GM18505 (cell line): ENCODE measurements around the gene ZC3H14.
"Not testable (repeated sequence)": the region's sequence is repeated elsewhere in the genome, so short reads cannot be mapped to it uniquely, and the experiment has no call there.

Experiments
- ATAC-seq: cut with Tn5 transposase; IDR thresholded peaks from one replicate; pipeline ENCODE4 v1.9.1; 2021; ENCODE audit not compliant: unreplicated experiment
- POLR2A ChIP-seq: IDR thresholded peaks from 4 replicates; pipeline ENCODE4 v1.6.1; 2011; ENCODE audit warnings: borderline replicate concordance; ENCODE audit not compliant: insufficient read depth, insufficient read length; ENCODE audit errors: extremely low read depth

ZC3H14 gene

GRCh38 chr14:88562831-88563686, at the start of gene ZC3H14:
Gene ZC3H14, plus strand, starts transcription at chr14:88563037. Its CDS starts 97 bp downstream, at chr14:88563134.
- TF ChIP-seq POLR2A, result peak; percentile 81
- ATAC-seq, result peak; percentile 92

- no peak for ATAC-seq
- TF ChIP-seq POLR2A, result no peak
These were observed 47.2 kb upstream of the ZC3H14 start for GRCh38 chr14:88515499-88516221.

- TF ChIP-seq POLR2A, result no peak
- ATAC-seq, result no peak
These were observed 45.9 kb upstream of the ZC3H14 start for GRCh38 chr14:88516861-88517357.

GRCh38 chr14:88518592-88519512, 44.0 kb upstream of the ZC3H14 start:
- no peak for ATAC-seq
- TF ChIP-seq POLR2A, result no peak

GRCh38 chr14:88519907-88520306, 42.9 kb upstream of the ZC3H14 start:
- ATAC-seq, result no peak
- TF ChIP-seq POLR2A, result no peak

- no peak for ATAC-seq
- TF ChIP-seq POLR2A, result no peak
These were observed 41.0 kb upstream of the ZC3H14 start for GRCh38 chr14:88521818-88522217.

GRCh38 chr14:88522393-88522792, 40.4 kb upstream of the ZC3H14 start:
- TF ChIP-seq POLR2A, result no peak
- no peak for ATAC-seq

- not testable (repeated sequence) for ATAC-seq
These were observed 32.9 kb upstream of the ZC3H14 start for GRCh38 chr14:88529889-88530288.

- ATAC-seq, result no peak
- TF ChIP-seq POLR2A, result no peak
These were observed 29.7 kb upstream of the ZC3H14 start for GRCh38 chr14:88533064-88533602.

- TF ChIP-seq POLR2A, result no peak
- no peak for ATAC-seq
These were observed 27.7 kb upstream of the ZC3H14 start for GRCh38 chr14:88535149-88535548.

- no peak for ATAC-seq
- TF ChIP-seq POLR2A, result no peak
These were observed 27.0 kb upstream of the ZC3H14 start for GRCh38 chr14:88535813-88536212.

GRCh38 chr14:88541324-88541723, 21.5 kb upstream of the ZC3H14 start:
- no peak for ATAC-seq
- no peak for TF ChIP-seq POLR2A
